Stimulated activated naive CD4-positive, alpha-beta T cell treated with Interleukin-2 at 50 U/mL for 16 hours (primary cell): Measurements from ENCODE around the gene IGDCC3.
A peak's percentile ranks its signal among the peaks of the same experiment; 100 is the strongest.

ENCODE experiments used
- DNase-seq: peaks from one replicate; lab custom pipeline; 2025; lab: John Stamatoyannopoulos, UW

The IGDCC3 gene

GRCh38 chr15:65328506-65329287 lies 49.1 kb downstream of the IGDCC3 start:
- no peak for DNase-seq

GRCh38 chr15:65327651-65328393 lies 50.0 kb downstream of the IGDCC3 start:
- DNase-seq = no peak

- DNase-seq = no peak
Observed at GRCh38 chr15:65326818-65327217, 51.0 kb downstream of the IGDCC3 start.

GRCh38 chr15:65326117-65326526 lies 51.7 kb downstream of the IGDCC3 start:
- no peak for DNase-seq

GRCh38 chr15:65323071-65323511 lies 54.7 kb downstream of the IGDCC3 start:
- no peak for DNase-seq

- DNase-seq = peak; percentile 68
Observed at GRCh38 chr15:65318870-65319356, 58.9 kb downstream of the IGDCC3 start.

- no peak for DNase-seq
Observed at GRCh38 chr15:65312400-65312916, 65.3 kb downstream of the IGDCC3 start.

- DNase-seq = no peak
Observed at GRCh38 chr15:65311760-65312159, 66.0 kb downstream of the IGDCC3 start.

- DNase-seq = no peak
Observed at GRCh38 chr15:65310431-65311137, 67.2 kb downstream of the IGDCC3 start.

GRCh38 chr15:65309882-65310418 lies 67.9 kb downstream of the IGDCC3 start:
- no peak for DNase-seq

GRCh38 chr15:65307978-65308377 lies 69.8 kb downstream of the IGDCC3 start:
- DNase-seq = no peak

GRCh38 chr15:65306551-65306950 lies 71.3 kb downstream of the IGDCC3 start:
- no peak for DNase-seq

- no peak for DNase-seq
Observed at GRCh38 chr15:65305776-65306175, 72.0 kb downstream of the IGDCC3 start.

GRCh38 chr15:65305150-65305758 lies 72.5 kb downstream of the IGDCC3 start:
- no peak for DNase-seq

GRCh38 chr15:65304381-65305149 lies 73.2 kb downstream of the IGDCC3 start, which contains the start of gene RNU5B-1:
TSS of gene RNU5B-1 (plus strand) at chr15:65304677.
- DNase-seq = peak; percentile 77

GRCh38 chr15:65303687-65304380 lies 74.0 kb downstream of the IGDCC3 start:
- DNase-seq = no peak

- no peak for DNase-seq
Observed at GRCh38 chr15:65302061-65302460, 75.7 kb downstream of the IGDCC3 start.

GRCh38 chr15:65300924-65301441 lies 76.8 kb downstream of the IGDCC3 start:
- no peak for DNase-seq

GRCh38 chr15:65298731-65299130 lies 79.1 kb downstream of the IGDCC3 start:
- no peak for DNase-seq
